Measurements from ENCODE around the gene FBLIM1.
A peak's percentile ranks its signal among the peaks of the same experiment; 100 is the strongest.

The FBLIM1 gene

DNA sequence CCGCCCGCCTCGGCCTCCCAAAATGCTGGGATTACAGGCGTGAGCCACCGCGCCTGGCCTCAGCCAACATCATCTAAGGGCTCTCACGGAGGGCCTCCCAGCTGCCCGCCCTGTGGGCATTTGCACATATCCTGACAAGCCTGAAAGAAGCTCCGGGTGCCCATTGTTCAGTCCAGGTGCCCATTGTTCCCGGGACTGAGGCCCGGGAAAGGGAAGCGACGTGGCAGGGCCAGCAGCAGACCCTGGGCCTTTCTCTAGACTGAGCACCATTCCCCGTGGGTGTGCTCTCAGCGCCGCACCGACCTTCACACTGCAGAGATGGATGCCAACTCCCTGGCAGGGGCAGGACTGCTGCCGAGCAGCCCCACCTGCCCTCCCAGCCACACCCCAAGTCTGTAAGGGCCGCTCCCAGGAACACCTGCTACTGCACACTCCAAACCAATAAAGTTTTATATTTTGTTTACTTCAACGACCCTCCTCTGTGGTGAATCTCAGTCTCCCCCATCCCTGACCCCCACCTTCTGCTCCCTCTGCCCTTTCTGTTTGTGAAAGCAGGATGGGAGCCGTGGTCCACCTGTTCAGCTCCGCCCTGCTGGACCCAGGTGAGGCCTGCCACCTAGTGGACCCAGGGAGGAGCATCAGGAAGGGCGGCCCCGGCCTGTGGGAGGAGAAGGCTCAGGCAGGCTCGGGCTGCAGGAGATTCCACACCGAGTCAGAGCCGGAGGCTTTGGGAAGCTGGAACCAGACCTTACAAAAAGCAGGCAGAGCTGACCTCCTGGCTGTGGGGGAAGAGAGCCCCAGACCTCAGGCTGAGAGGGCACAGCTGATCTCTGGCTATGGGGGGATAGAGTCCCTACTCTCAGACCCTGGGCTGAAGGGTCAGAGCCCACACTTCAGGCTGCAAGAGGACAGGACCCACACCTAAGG lies 17.4 kb upstream of the FBLIM1 start (continued):
- TF ChIP-seq ZNF391 (tag by site-specific recombination; IDR thresholded peaks at IDR 0.05; ENCODE audit: borderline replicate concordance, low read depth) (no peak), ZFP3 (tag by site-specific recombination; IDR thresholded peaks at IDR 0.05; ENCODE audit: low read depth) (no peak), ZNF266 (tag by site-specific recombination; IDR thresholded peaks at IDR 0.05; ENCODE audit: low read depth) (no peak), ZNF664 (tag by site-specific recombination; IDR thresholded peaks at IDR 0.05) (no peak), ZNF157 (tag by site-specific recombination; IDR thresholded peaks at IDR 0.05) (no peak), ZNF23 (tag by site-specific recombination; IDR thresholded peaks at IDR 0.05; ENCODE audit: borderline replicate concordance) (no peak), ZNF423 (tag by site-specific recombination; IDR thresholded peaks at IDR 0.05) (no peak), ZBTB20 (tag by site-specific recombination; IDR thresholded peaks at IDR 0.05) (no peak), ZNF654 (tag by site-specific recombination; IDR thresholded peaks at IDR 0.05; ENCODE audit: low read depth) (peak; percentile 93), ZNF600 (tag by site-specific recombination; IDR thresholded peaks at IDR 0.05) (peak; percentile 80), ZNF549 (tag by site-specific recombination; IDR thresholded peaks at IDR 0.05) (no peak), ZNF830 (tag by site-specific recombination; IDR thresholded peaks at IDR 0.05; ENCODE audit: low read depth) (no peak), ZNF521 (tag by site-specific recombination; IDR thresholded peaks at IDR 0.05) (no peak), GFI1B (tag by site-specific recombination; IDR thresholded peaks at IDR 0.05) (no peak), ZNF658 (tag by site-specific recombination; IDR thresholded peaks at IDR 0.05) (no peak), ZNF837 (tag by site-specific recombination; IDR thresholded peaks at IDR 0.05) (no peak), ZNF791 (tag by site-specific recombination; IDR thresholded peaks at IDR 0.05) (no peak)
- TF ChIP-seq, protein P1, sequence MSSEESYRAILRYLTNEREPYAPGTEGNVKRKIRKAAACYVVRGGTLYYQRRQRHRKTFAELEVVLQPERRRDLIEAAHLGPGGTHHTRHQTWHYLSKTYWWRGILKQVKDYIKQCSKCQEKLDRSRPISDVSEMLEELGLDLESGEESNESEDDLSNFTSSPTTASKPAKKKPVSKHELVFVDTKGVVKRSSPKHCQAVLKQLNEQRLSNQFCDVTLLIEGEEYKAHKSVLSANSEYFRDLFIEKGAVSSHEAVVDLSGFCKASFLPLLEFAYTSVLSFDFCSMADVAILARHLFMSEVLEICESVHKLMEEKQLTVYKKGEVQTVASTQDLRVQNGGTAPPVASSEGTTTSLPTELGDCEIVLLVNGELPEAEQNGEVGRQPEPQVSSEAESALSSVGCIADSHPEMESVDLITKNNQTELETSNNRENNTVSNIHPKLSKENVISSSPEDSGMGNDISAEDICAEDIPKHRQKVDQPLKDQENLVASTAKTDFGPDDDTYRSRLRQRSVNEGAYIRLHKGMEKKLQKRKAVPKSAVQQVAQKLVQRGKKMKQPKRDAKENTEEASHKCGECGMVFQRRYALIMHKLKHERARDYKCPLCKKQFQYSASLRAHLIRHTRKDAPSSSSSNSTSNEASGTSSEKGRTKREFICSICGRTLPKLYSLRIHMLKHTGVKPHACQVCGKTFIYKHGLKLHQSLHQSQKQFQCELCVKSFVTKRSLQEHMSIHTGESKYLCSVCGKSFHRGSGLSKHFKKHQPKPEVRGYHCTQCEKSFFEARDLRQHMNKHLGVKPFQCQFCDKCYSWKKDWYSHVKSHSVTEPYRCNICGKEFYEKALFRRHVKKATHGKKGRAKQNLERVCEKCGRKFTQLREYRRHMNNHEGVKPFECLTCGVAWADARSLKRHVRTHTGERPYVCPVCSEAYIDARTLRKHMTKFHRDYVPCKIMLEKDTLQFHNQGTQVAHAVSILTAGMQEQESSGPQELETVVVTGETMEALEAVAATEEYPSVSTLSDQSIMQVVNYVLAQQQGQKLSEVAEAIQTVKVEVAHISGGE (tag by site-specific recombination; conservative IDR thresholded peaks at IDR 0.05; ENCODE audit: low read depth) = no peak
- TF ChIP-seq, protein P2, sequence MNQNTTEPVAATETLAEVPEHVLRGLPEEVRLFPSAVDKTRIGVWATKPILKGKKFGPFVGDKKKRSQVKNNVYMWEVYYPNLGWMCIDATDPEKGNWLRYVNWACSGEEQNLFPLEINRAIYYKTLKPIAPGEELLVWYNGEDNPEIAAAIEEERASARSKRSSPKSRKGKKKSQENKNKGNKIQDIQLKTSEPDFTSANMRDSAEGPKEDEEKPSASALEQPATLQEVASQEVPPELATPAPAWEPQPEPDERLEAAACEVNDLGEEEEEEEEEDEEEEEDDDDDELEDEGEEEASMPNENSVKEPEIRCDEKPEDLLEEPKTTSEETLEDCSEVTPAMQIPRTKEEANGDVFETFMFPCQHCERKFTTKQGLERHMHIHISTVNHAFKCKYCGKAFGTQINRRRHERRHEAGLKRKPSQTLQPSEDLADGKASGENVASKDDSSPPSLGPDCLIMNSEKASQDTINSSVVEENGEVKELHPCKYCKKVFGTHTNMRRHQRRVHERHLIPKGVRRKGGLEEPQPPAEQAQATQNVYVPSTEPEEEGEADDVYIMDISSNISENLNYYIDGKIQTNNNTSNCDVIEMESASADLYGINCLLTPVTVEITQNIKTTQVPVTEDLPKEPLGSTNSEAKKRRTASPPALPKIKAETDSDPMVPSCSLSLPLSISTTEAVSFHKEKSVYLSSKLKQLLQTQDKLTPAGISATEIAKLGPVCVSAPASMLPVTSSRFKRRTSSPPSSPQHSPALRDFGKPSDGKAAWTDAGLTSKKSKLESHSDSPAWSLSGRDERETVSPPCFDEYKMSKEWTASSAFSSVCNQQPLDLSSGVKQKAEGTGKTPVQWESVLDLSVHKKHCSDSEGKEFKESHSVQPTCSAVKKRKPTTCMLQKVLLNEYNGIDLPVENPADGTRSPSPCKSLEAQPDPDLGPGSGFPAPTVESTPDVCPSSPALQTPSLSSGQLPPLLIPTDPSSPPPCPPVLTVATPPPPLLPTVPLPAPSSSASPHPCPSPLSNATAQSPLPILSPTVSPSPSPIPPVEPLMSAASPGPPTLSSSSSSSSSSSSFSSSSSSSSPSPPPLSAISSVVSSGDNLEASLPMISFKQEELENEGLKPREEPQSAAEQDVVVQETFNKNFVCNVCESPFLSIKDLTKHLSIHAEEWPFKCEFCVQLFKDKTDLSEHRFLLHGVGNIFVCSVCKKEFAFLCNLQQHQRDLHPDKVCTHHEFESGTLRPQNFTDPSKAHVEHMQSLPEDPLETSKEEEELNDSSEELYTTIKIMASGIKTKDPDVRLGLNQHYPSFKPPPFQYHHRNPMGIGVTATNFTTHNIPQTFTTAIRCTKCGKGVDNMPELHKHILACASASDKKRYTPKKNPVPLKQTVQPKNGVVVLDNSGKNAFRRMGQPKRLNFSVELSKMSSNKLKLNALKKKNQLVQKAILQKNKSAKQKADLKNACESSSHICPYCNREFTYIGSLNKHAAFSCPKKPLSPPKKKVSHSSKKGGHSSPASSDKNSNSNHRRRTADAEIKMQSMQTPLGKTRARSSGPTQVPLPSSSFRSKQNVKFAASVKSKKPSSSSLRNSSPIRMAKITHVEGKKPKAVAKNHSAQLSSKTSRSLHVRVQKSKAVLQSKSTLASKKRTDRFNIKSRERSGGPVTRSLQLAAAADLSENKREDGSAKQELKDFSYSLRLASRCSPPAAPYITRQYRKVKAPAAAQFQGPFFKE (tag by site-specific recombination; IDR thresholded peaks at IDR 0.05; ENCODE audit: borderline replicate concordance) = no peak
- TF ChIP-seq, protein P3, sequence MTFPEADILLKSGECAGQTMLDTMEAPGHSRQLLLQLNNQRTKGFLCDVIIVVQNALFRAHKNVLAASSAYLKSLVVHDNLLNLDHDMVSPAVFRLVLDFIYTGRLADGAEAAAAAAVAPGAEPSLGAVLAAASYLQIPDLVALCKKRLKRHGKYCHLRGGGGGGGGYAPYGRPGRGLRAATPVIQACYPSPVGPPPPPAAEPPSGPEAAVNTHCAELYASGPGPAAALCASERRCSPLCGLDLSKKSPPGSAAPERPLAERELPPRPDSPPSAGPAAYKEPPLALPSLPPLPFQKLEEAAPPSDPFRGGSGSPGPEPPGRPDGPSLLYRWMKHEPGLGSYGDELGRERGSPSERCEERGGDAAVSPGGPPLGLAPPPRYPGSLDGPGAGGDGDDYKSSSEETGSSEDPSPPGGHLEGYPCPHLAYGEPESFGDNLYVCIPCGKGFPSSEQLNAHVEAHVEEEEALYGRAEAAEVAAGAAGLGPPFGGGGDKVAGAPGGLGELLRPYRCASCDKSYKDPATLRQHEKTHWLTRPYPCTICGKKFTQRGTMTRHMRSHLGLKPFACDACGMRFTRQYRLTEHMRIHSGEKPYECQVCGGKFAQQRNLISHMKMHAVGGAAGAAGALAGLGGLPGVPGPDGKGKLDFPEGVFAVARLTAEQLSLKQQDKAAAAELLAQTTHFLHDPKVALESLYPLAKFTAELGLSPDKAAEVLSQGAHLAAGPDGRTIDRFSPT (tag by site-specific recombination; IDR thresholded peaks at IDR 0.05) = no peak
- TF ChIP-seq, protein P4, sequence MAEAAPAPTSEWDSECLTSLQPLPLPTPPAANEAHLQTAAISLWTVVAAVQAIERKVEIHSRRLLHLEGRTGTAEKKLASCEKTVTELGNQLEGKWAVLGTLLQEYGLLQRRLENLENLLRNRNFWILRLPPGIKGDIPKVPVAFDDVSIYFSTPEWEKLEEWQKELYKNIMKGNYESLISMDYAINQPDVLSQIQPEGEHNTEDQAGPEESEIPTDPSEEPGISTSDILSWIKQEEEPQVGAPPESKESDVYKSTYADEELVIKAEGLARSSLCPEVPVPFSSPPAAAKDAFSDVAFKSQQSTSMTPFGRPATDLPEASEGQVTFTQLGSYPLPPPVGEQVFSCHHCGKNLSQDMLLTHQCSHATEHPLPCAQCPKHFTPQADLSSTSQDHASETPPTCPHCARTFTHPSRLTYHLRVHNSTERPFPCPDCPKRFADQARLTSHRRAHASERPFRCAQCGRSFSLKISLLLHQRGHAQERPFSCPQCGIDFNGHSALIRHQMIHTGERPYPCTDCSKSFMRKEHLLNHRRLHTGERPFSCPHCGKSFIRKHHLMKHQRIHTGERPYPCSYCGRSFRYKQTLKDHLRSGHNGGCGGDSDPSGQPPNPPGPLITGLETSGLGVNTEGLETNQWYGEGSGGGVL (tag by site-specific recombination; IDR thresholded peaks at IDR 0.05) = no peak
- TF ChIP-seq, protein P5, sequence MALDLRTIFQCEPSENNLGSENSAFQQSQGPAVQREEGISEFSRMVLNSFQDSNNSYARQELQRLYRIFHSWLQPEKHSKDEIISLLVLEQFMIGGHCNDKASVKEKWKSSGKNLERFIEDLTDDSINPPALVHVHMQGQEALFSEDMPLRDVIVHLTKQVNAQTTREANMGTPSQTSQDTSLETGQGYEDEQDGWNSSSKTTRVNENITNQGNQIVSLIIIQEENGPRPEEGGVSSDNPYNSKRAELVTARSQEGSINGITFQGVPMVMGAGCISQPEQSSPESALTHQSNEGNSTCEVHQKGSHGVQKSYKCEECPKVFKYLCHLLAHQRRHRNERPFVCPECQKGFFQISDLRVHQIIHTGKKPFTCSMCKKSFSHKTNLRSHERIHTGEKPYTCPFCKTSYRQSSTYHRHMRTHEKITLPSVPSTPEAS (tag by site-specific recombination; IDR thresholded peaks at IDR 0.05) = no peak
- TF ChIP-seq, protein P6, sequence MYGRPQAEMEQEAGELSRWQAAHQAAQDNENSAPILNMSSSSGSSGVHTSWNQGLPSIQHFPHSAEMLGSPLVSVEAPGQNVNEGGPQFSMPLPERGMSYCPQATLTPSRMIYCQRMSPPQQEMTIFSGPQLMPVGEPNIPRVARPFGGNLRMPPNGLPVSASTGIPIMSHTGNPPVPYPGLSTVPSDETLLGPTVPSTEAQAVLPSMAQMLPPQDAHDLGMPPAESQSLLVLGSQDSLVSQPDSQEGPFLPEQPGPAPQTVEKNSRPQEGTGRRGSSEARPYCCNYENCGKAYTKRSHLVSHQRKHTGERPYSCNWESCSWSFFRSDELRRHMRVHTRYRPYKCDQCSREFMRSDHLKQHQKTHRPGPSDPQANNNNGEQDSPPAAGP (tag by site-specific recombination; IDR thresholded peaks at IDR 0.05) = peak; percentile 52; the same call in 1 of the 2 replicates

All from HEK293 (cell line).